Endometrial microvascular endothelial cells (primary cell): Measurements from ENCODE around the gene CARNS1. TPM values are rescaled to one million over a fixed set of nuclear protein-coding genes. Genes with fewer than 3 reads are reported as not detected.

Source experiments
- in situ Hi-C: cut with HindIII; loops from 2 replicates; pipeline ENCODE4 v1.10.0; 2017; ENCODE audit warnings: low sequenced_read_pairs, low pct_unique_long_range_greater_than_20kb; ENCODE audit errors: inconsistent ontology term
- total RNA-seq: library from RNA; depleted of rRNA; stranded (reverse); fragments of >200 nt; gene quantifications from one replicate; pipeline ENCODE4 v1.2.3, GENCODE V29; 2015; ENCODE audit errors: inconsistent ontology term

CARNS1 gene
- total RNA-seq, 1 donor from 2014 or later = not detected

- in situ Hi-C loops = no loop called here
These were observed 8.3 kb upstream of the CARNS1 start for GRCh38 chr11:67406969-67407687.

GRCh38 chr11:67407688-67408163 is 7.8 kb upstream of the CARNS1 start:
- in situ Hi-C loops = no loop called here

GRCh38 chr11:67408437-67409200 is 6.9 kb upstream of the CARNS1 start:
- in situ Hi-C loops = no loop called here

GRCh38 chr11:67409261-67409666 is 6.2 kb upstream of the CARNS1 start:
- in situ Hi-C loops = no loop called here

- in situ Hi-C loops = no loop called here
These were observed 5.6 kb upstream of the CARNS1 start for GRCh38 chr11:67409781-67410368.

- in situ Hi-C loops = no loop called here
These were observed 5.1 kb upstream of the CARNS1 start for GRCh38 chr11:67410369-67410831.

- in situ Hi-C loops = no loop called here
These were observed 4.3 kb upstream of the CARNS1 start for GRCh38 chr11:67410984-67411784.

- in situ Hi-C loops = no loop called here
These were observed 3.7 kb upstream of the CARNS1 start for GRCh38 chr11:67411785-67412152.

GRCh38 chr11:67412495-67413179 is 2.8 kb upstream of the CARNS1 start:
- in situ Hi-C loops = no loop called here

GRCh38 chr11:67413266-67413849 is 2.1 kb upstream of the CARNS1 start:
- in situ Hi-C loops = no loop called here

- in situ Hi-C loops = no loop called here
These were observed 1.2 kb downstream of the CARNS1 start for GRCh38 chr11:67416416-67417335.

- in situ Hi-C loops = no loop called here
These were observed 1.9 kb downstream of the CARNS1 start for GRCh38 chr11:67417425-67417824.

GRCh38 chr11:67418476-67419281 is 3.2 kb downstream of the CARNS1 start:
- in situ Hi-C loops = no loop called here

- in situ Hi-C loops = no loop called here
These were observed 4.0 kb downstream of the CARNS1 start for GRCh38 chr11:67419325-67420049.

- in situ Hi-C loops = no loop called here
These were observed 4.7 kb downstream of the CARNS1 start for GRCh38 chr11:67420147-67420645.
